Neural cell (in vitro differentiated cells): ENCODE measurements around the gene SHC1.

Experiments used
- EP300 ChIP-seq: fragments of 450-650 bp; conservative IDR thresholded peaks from 2 replicates; pipeline ENCODE4 v1.6.1; 2014; ENCODE audit warnings: antibody characterized with exemption, mild to moderate bottlenecking, moderate library complexity; ENCODE audit not compliant: poor library complexity, severe bottlenecking
- EZH2 ChIP-seq: fragments of 200-600, 300-800 bp; shearing (Covaris generic), sonication (generic); IDR thresholded peaks from 2 replicates; pipeline ENCODE4 v1.6.1; 2014; ENCODE audit warnings: antibody characterized with exemption, low read length, borderline replicate concordance, mild to moderate bottlenecking; ENCODE audit not compliant: insufficient read depth, poor library complexity, severe bottlenecking
- MXI1 ChIP-seq: fragments of 450-650 bp; conservative IDR thresholded peaks from 2 replicates; pipeline ENCODE4 v1.6.1; 2014; ENCODE audit warnings: antibody characterized with exemption, mild to moderate bottlenecking; ENCODE audit not compliant: poor library complexity, severe bottlenecking
- SMC3 ChIP-seq: fragments of 450-650 bp; conservative IDR thresholded peaks from 2 replicates; pipeline ENCODE4 v1.6.1; 2014; ENCODE audit warnings: antibody characterized with exemption, mild to moderate bottlenecking, moderate library complexity; ENCODE audit not compliant: poor library complexity
- TAF1 ChIP-seq: IDR thresholded peaks from 2 replicates; pipeline ENCODE4 v1.6.1; 2012; ENCODE audit warnings: low read depth
- TF ChIP-seq, protein P1 (sequence below): fragments of 450-650 bp; IDR thresholded peaks from 2 replicates; pipeline ENCODE4 v1.5.1; 2014; ENCODE audit warnings: antibody characterized with exemption, mild to moderate bottlenecking, moderate library complexity; ENCODE audit not compliant: poor library complexity, severe bottlenecking

DNA sequence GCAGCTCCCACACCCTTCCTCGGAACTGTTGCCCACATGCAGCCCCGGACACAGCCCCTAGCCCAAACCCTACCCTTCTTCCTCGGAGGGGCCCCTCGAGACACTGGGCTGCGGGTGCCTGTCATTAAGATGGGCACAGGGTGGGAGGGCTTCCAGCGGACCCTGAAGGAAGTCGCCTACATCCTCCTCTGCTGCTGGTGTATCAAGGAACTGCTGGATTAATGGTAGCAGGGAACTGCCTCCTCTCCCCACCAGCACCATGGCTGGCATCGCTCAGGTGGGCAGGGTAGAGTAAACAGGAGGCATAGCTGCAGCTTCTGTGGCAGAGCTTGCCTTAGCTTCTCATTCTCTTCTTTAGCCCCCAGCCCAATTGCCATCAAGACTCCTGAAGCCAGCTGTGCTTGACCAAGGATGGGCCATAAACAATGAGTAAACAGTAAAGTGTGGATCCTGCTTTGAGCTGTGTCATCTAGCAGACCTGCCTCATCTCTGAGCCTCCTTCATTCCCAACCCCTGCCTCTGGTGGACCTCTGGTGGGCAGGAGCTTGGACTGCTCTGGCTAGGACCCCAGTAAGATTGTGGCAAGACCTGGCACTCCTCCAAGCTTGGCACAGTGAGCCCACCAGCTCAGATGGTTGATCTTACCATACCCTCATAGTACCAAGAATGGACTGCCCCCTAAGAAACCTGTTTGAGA, 23.2 kb upstream of the SHC1 start, which contains the start of gene LENEP:
- TF ChIP-seq, protein P1, sequence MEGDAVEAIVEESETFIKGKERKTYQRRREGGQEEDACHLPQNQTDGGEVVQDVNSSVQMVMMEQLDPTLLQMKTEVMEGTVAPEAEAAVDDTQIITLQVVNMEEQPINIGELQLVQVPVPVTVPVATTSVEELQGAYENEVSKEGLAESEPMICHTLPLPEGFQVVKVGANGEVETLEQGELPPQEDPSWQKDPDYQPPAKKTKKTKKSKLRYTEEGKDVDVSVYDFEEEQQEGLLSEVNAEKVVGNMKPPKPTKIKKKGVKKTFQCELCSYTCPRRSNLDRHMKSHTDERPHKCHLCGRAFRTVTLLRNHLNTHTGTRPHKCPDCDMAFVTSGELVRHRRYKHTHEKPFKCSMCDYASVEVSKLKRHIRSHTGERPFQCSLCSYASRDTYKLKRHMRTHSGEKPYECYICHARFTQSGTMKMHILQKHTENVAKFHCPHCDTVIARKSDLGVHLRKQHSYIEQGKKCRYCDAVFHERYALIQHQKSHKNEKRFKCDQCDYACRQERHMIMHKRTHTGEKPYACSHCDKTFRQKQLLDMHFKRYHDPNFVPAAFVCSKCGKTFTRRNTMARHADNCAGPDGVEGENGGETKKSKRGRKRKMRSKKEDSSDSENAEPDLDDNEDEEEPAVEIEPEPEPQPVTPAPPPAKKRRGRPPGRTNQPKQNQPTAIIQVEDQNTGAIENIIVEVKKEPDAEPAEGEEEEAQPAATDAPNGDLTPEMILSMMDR = no peak
- TF ChIP-seq EP300 (no peak), TAF1 (no peak), EZH2 (no peak), MXI1 (no peak), SMC3 (no peak)
